ENCODE measurements around the gene PDIA2. TPM values are rescaled to one million over a fixed set of nuclear protein-coding genes. Genes with fewer than 3 reads are reported as not detected.

Gene PDIA2
- total and polyA plus RNA-seq, 2 donors (not counting 3 experiments of a cell fraction or from before 2014, with no cell fraction given), result 0.63 TPM; not detected in 1

DNA sequence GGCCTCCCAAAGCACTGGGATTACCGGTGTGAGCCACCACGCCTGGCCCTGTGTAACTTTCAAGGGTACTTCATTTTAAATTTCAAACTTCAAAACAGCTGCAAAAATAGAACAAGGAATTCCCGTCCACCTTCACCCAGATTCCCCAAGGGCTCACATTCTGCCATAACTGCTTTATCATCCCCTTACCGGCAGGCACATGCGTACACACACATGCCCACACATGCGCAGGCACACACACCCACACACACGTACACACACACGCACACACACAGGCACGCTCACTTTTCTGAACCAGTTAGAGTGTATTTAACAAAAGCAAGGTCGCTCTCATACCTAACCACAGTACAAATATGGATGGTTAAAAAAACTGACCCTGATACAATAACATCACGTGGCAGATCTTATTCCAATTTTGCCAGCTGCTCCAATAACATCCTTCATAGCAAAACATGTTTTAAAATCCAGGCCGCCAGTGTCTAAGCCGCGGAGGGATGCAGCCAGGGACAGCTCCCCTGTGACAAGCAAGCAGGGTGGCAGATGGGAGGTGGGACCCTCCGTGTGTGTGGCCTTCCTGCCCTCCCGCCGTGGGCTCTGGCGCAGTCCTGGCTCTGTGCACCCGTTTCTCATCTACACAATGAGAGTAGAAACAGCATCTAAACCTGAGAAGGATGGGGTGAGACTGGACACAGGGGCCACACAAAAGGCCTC, 23.1 kb downstream of the PDIA2 start:
- H3K4me3 ChIP-seq (replicated peaks in 1 of 3; ENCODE audit: insufficient read depth in 1 of 3, low read depth in 1 of 3, low read length in 3 of 3), result no peak overlapping the region
- H3K27me3 ChIP-seq (ENCODE audit: control insufficient read depth in 2 of 2, insufficient read depth in 2 of 2, low read length in 2 of 2), result no peaks in the 10 kb centered on the region
- dilution Hi-C loops (cut with MboI; ENCODE audit: extremely low pct_ligation_motif_present, low sequenced_read_pairs) (no loop called here), intact Hi-C loops (cut with micrococcal nuclease) (no loop called here)
- H3K9me3 ChIP-seq (replicated peaks; ENCODE audit: control insufficient read depth, insufficient read depth, low read length), result no peaks in the 10 kb centered on the region
- ChIA-PET POLR2A (no interaction called here), CTCF (no interaction called here)
- TF ChIP-seq, protein P1, sequence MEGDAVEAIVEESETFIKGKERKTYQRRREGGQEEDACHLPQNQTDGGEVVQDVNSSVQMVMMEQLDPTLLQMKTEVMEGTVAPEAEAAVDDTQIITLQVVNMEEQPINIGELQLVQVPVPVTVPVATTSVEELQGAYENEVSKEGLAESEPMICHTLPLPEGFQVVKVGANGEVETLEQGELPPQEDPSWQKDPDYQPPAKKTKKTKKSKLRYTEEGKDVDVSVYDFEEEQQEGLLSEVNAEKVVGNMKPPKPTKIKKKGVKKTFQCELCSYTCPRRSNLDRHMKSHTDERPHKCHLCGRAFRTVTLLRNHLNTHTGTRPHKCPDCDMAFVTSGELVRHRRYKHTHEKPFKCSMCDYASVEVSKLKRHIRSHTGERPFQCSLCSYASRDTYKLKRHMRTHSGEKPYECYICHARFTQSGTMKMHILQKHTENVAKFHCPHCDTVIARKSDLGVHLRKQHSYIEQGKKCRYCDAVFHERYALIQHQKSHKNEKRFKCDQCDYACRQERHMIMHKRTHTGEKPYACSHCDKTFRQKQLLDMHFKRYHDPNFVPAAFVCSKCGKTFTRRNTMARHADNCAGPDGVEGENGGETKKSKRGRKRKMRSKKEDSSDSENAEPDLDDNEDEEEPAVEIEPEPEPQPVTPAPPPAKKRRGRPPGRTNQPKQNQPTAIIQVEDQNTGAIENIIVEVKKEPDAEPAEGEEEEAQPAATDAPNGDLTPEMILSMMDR (IDR thresholded peaks at IDR 0.05; ENCODE audit: extremely low read depth in 1 of 2, insufficient read depth in 1 of 2, low read depth in 1 of 2, low read length in 2 of 2), result no peak
- TF ChIP-seq GATA2 (IDR thresholded peaks at IDR 0.05; ENCODE audit: insufficient read depth, insufficient read length, low read depth, low read length) (no peak), FOS (IDR thresholded peaks at IDR 0.05; ENCODE audit: borderline replicate concordance, insufficient read depth, low read length) (no peak), POLR2A (IDR thresholded peaks at IDR 0.05; ENCODE audit: low read depth, low read length) (no peak), JUN (IDR thresholded peaks at IDR 0.05; ENCODE audit: borderline replicate concordance, insufficient read depth, insufficient read length, low read depth) (no peak), MYC (IDR thresholded peaks at IDR 0.05; ENCODE audit: low read depth, low read length) (no peak), EZH2 (IDR thresholded peaks at IDR 0.05; ENCODE audit: borderline replicate concordance, low read depth, low read length, severe bottlenecking) (no peak), POLR2AphosphoS5 (IDR thresholded peaks at IDR 0.05; ENCODE audit: insufficient read depth, low read depth, low read length) (no peak)
- TF ChIP-seq, protein P2, sequence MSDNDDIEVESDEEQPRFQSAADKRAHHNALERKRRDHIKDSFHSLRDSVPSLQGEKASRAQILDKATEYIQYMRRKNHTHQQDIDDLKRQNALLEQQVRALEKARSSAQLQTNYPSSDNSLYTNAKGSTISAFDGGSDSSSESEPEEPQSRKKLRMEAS (IDR thresholded peaks at IDR 0.05; ENCODE audit: insufficient read depth, insufficient read length), result no peak
- H3K9me1 ChIP-seq (replicated peaks; ENCODE audit: control insufficient read depth, extremely low read depth, insufficient read depth, low read length), result no peaks in the 10 kb centered on the region
- H3K79me2 ChIP-seq (ENCODE audit: control insufficient read depth, insufficient read depth, low read length), result no peaks in the 10 kb centered on the region
- no peak overlapping the region for H3K27ac ChIP-seq (ENCODE audit: insufficient read depth, low read depth, low read length)
- H3K4me2 ChIP-seq (ENCODE audit: insufficient read depth, low read length), result no peak overlapping the region
- no peaks in the 10 kb centered on the region for H4K20me1 ChIP-seq (replicated peaks; ENCODE audit: control insufficient read depth, extremely low read depth, insufficient read depth, low read length)
- no peak overlapping the region for H3K9ac ChIP-seq (replicated peaks; ENCODE audit: extremely low read depth, insufficient read depth, low read length)
- H3K4me1 ChIP-seq (ENCODE audit: control insufficient read depth, extremely low read depth, insufficient read depth, low read length), result no peaks in the 10 kb centered on the region
- H3K36me3 ChIP-seq (ENCODE audit: control insufficient read depth in 2 of 2, extremely low read depth in 1 of 2, insufficient read depth in 2 of 2, low read length in 2 of 2), result peaks cover 0 to 36% of the 10 kb centered on the region in 2 experiments
- no TSS peak for BruUV-seq (replicated peaks)
- H2AFZ ChIP-seq (ENCODE audit: low read depth, low read length), result no peak overlapping the region
- no peak for FAIRE-seq
- DNase-seq (ENCODE audit: low read depth, low spot score), result no peak
